OCI-LY7 (cell line): ENCODE measurements around the gene SPECC1.

Experiments used
- CTCF ChIP-seq: fragments of 200-600 bp; sonication (generic); conservative IDR thresholded peaks from 2 replicates; pipeline ENCODE4 v1.5.1; 2014; ENCODE audit warnings: mild to moderate bottlenecking, antibody characterized with exemption, low read length, moderate library complexity, mixed read lengths
- EZH2phosphoT487 ChIP-seq: fragments of 200-600 bp; sonication (generic); IDR thresholded peaks from 2 replicates; pipeline ENCODE4 v1.6.1; 2018; ENCODE audit warnings: low read depth, borderline replicate concordance, mild to moderate bottlenecking, mixed run types, antibody characterized with exemption, low read length, moderate library complexity, mixed read lengths

GRCh38 chr17:20230924-20231323, 221.8 kb downstream of the SPECC1 start:
- TF ChIP-seq CTCF (no peak), EZH2phosphoT487 (no peak)
